Lung (tissue), 16 donors: ENCODE measurements around the gene LMOD2. TPM values are rescaled to one million over a fixed set of nuclear protein-coding genes. Genes with fewer than 3 reads are reported as not detected.

Source experiments
- ATAC-seq: fragments of 200-7000 bp; cut with Tn5 transposase; one replicate; pipeline ENCODE4 v1.9.1; 2020; ENCODE audit warnings: moderate number of reproducible peaks; ENCODE audit not compliant: insufficient read depth, low FRiP score
- DNase-seq, 3 donors: peaks; one replicate each; pipeline ENCODE4 v3.0.0-alpha.2; 2013 to 2017
- H3K27ac ChIP-seq, 2 donors: one replicate each; pipeline ENCODE4 v1.5.1; 2013; ENCODE audit warnings: mild to moderate bottlenecking in 2 of 2, moderate library complexity in 2 of 2, control low read depth in 1 of 2, inconsistent platforms in 1 of 2, low read depth in 1 of 2, low read length in 1 of 2
- H3K27me3 ChIP-seq, 3 donors: one replicate each; pipeline ENCODE4 v1.5.1; 2013; ENCODE audit warnings: low read length in 2 of 3; ENCODE audit not compliant: control insufficient read depth in 3 of 3, insufficient read depth in 3 of 3
- H3K36me3 ChIP-seq, 4 donors: one replicate each; pipeline ENCODE4 v1.5.1; 2013; ENCODE audit warnings: low read length in 4 of 4, mild to moderate bottlenecking in 1 of 4, moderate library complexity in 1 of 4; ENCODE audit not compliant: control insufficient read depth in 4 of 4, insufficient read depth in 4 of 4
- H3K4me1 ChIP-seq, 5 donors: one replicate each; pipeline ENCODE4 v1.5.1; 2013; ENCODE audit warnings: low read length in 5 of 5, mild to moderate bottlenecking in 2 of 5, moderate library complexity in 1 of 5; ENCODE audit not compliant: control insufficient read depth in 5 of 5, insufficient read depth in 5 of 5
- H3K4me3 ChIP-seq: one replicate; pipeline ENCODE4 v1.5.1; 2013; ENCODE audit warnings: mild to moderate bottlenecking, control low read depth, moderate library complexity
- H3K9ac ChIP-seq, 2 donors: one replicate each; pipeline ENCODE4 v1.5.1; 2013; ENCODE audit warnings: low read length in 2 of 2, control low read depth in 1 of 2; ENCODE audit not compliant: insufficient read depth in 1 of 2
- H3K9me3 ChIP-seq, 4 donors: one replicate each; pipeline ENCODE4 v1.5.1; 2013; ENCODE audit warnings: low read length in 3 of 4, mild to moderate bottlenecking in 1 of 4, moderate library complexity in 1 of 4; ENCODE audit not compliant: control insufficient read depth in 4 of 4, insufficient read depth in 3 of 4
- WGBS, 2 donors: extraction: QIAGEN DNeasy Blood & Tissue Kit; methylation state at CpG; one replicate each; pipeline ENCODE4 v1.1.7; 2013; 5-methylcytosine and 5-hydroxymethylcytosine counted together
- long read RNA-seq, 5 donors: transcript quantifications; one replicate each; lab custom pipeline, GENCODE V29; 2026
- polyA plus RNA-seq, 2 donors: library from polyadenylated mRNA; stranded (reverse); fragments of 200-250 nt; gene quantifications; one replicate each; pipeline ENCODE4 v1.2.1, GENCODE V29; 2013
- total RNA-seq, 2 donors: library from RNA; depleted of rRNA in 1 of 2; stranded (reverse); fragments of >200 nt in 1 of 2; gene quantifications; one replicate each; pipeline ENCODE4 v1.2.1, GENCODE V29; 2014 to 2021
- TF ChIP-seq, protein P1 (sequence below): IDR thresholded peaks from 2 replicates; pipeline ENCODE4 v1.5.1; 2012; ENCODE audit warnings: mild to moderate bottlenecking; ENCODE audit errors: control extremely low read depth, extremely low read depth
- donor health status: control.
- donor health status: control.
- donor health status: Bipolar disorder and iron deficiency.
- donor health status: healthy.
- donor health status: DM: yes; HTN: yes; CAD: no.

Gene LMOD2, protein sequence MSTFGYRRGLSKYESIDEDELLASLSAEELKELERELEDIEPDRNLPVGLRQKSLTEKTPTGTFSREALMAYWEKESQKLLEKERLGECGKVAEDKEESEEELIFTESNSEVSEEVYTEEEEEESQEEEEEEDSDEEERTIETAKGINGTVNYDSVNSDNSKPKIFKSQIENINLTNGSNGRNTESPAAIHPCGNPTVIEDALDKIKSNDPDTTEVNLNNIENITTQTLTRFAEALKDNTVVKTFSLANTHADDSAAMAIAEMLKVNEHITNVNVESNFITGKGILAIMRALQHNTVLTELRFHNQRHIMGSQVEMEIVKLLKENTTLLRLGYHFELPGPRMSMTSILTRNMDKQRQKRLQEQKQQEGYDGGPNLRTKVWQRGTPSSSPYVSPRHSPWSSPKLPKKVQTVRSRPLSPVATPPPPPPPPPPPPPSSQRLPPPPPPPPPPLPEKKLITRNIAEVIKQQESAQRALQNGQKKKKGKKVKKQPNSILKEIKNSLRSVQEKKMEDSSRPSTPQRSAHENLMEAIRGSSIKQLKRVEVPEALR
- total RNA-seq (1 to 10 TPM in 1 of 2 donors, not detected in 1; 1.1 TPM), polyA plus RNA-seq (not detected)
- long read RNA-seq, donor 1, partial matches to known transcripts = 0 of 1 reads
- long read RNA-seq, donor 1, other reads (novel, unspliced or antisense) = 0 of 1 reads
- long read RNA-seq, donor 2 = 0 reads
- long read RNA-seq, donor 3 = 0 reads
- long read RNA-seq, donor 4 = 0 reads
- long read RNA-seq, donor 5 = 0 reads

DNA sequence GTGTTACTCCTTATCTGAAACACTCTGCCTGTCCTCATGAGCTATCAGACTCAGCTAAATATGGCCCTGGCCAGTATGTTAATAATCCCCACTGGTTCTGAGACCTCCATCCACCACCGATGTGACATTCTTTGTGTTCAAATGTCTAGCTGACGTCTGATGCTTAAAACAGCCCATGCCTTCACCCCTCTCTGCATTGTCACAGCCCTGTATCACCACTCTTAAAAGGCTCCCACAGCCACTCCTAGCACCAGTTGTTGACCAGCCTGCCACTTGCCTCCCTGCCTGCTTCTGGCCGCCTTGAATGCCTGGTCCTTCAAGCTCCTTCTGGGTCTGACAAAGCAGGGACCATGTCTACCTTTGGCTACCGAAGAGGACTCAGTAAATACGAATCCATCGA, at the start of gene LMOD2:
Gene LMOD2 (plus strand): TSS at position 253 of the 400 bp plus-strand sequence. CDS start 98 bp downstream, at position 351.
- no peaks in the 10 kb centered on the region for H3K9me3 ChIP-seq
- peaks cover 0 to 4% (median 0%) of the 10 kb centered on the region in 4 donors for H3K36me3 ChIP-seq
- TF ChIP-seq, protein P1, sequence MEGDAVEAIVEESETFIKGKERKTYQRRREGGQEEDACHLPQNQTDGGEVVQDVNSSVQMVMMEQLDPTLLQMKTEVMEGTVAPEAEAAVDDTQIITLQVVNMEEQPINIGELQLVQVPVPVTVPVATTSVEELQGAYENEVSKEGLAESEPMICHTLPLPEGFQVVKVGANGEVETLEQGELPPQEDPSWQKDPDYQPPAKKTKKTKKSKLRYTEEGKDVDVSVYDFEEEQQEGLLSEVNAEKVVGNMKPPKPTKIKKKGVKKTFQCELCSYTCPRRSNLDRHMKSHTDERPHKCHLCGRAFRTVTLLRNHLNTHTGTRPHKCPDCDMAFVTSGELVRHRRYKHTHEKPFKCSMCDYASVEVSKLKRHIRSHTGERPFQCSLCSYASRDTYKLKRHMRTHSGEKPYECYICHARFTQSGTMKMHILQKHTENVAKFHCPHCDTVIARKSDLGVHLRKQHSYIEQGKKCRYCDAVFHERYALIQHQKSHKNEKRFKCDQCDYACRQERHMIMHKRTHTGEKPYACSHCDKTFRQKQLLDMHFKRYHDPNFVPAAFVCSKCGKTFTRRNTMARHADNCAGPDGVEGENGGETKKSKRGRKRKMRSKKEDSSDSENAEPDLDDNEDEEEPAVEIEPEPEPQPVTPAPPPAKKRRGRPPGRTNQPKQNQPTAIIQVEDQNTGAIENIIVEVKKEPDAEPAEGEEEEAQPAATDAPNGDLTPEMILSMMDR = no peak
- no peak within 1 kb of the TSS for H3K9ac ChIP-seq
- DNase-seq (no peak), ATAC-seq (peak; percentile 11)
- peak within 1 kb of the TSS in 1 of 2 donors; percentile 80 for H3K27ac ChIP-seq
- no peaks in the 10 kb centered on the region for H3K27me3 ChIP-seq
- no peak within 1 kb of the TSS for H3K4me3 ChIP-seq
- WGBS, 2 donors = 81 to 92% methylated on average over 6 of the region's 6 CpGs
- H3K4me1 ChIP-seq = peaks cover 0 to 9% (median 0%) of the 10 kb centered on the region in 5 donors

DNA sequence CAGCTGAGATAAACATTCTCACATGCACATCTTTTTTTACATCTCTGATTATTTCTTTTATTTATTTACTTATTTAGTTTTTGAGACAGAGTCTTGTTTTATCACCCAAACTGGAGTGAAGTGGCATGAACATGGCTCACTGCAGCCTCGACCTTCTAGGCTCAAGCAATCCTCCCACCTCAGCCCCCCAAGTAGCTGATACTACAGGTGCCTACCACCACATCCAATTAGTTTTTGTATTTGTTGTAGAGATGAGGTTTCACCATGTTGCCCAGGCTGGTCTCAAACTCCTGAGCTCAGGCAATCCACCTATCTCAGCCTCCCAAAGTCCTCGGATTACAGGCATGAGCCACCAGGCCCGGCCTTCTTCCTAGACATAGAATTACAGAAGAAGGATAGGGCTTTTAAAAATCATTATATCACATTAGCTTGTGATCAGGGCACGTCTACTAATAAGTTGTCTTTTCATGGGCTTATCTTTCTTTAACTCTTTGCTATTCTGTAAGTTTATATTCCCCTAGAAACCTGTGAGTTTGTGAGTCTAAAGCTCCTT, 48.2 kb upstream of the LMOD2 start:
- WGBS, 2 donors = 75 to 80% methylated on average over 4 of the region's 4 CpGs
- Histone ChIP-seq H3K4me1 (peaks cover 0 to 17% (median 0%) of the 10 kb centered on the region in 5 donors), H3K9ac (no peak overlapping the region), H3K36me3 (no peaks in the 10 kb centered on the region), H3K9me3 (no peaks in the 10 kb centered on the region), H3K4me3 (no peak overlapping the region), H3K27me3 (no peaks in the 10 kb centered on the region), H3K27ac (no peak overlapping the region)
- DNase-seq = no peak
- ATAC-seq = no peak
- TF ChIP-seq, protein P1 = no peak

DNA sequence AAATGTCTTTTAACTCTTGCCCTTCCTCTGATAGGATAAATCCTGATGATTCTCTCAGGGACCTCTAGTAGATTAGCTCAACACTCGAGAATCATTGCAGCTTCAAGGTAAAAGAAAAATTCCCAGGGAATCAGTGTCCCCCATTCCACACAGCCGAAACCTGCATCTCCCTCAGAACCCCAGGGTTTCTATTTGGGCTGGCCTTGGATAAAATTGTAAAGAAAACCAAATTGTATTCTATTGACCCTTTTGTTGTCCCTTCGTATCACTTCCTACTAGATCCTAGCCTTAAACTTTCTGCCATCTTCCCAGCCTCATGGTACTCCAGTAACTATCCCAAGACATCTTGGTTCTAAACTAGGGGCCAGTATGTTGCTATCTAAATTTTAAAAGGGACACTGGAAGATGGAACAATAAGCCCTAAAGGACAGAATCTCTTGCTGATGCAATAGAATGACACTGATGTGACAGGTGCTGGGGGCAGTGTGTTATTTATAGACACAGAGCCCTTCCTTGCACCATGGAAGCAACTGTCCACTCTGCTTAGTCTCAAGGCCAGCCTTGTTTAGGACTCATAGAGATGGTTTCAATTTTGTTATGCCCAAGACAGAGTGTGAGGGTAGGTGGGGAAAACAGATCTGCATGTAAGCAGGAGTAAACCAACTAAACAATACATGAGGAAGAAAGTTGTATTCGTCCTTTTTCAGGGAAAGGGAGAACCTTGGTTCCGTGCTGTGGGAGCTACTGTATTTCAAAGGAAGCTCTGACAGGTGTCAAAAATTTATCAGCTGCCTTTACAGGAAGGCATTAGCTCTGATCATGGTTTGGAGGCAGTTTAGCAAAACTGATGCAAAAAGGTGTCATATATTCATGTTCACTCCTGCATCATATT, 46.4 kb upstream of the LMOD2 start:
- no peaks in the 10 kb centered on the region for H3K9me3 ChIP-seq
- no peak overlapping the region for H3K4me3 ChIP-seq
- H3K36me3 ChIP-seq = no peaks in the 10 kb centered on the region
- peaks cover 0 to 14% (median 0%) of the 10 kb centered on the region in 5 donors for H3K4me1 ChIP-seq
- ATAC-seq = no peak
- peak overlapping the region in 1 of 2 donors; percentile 77 for H3K27ac ChIP-seq
- WGBS, 2 donors = 80 to 82% methylated on average over 5 of the region's 5 CpGs
- no peak for DNase-seq
- H3K27me3 ChIP-seq = no peaks in the 10 kb centered on the region
- TF ChIP-seq, protein P1 = no peak
- no peak overlapping the region for H3K9ac ChIP-seq
